ENCODE results near the gene PITX2.
"Not testable (repeated sequence)": the region's sequence is repeated elsewhere in the genome, so short reads cannot be mapped to it uniquely, and the experiment has no call there.

The PITX2 gene

DNA sequence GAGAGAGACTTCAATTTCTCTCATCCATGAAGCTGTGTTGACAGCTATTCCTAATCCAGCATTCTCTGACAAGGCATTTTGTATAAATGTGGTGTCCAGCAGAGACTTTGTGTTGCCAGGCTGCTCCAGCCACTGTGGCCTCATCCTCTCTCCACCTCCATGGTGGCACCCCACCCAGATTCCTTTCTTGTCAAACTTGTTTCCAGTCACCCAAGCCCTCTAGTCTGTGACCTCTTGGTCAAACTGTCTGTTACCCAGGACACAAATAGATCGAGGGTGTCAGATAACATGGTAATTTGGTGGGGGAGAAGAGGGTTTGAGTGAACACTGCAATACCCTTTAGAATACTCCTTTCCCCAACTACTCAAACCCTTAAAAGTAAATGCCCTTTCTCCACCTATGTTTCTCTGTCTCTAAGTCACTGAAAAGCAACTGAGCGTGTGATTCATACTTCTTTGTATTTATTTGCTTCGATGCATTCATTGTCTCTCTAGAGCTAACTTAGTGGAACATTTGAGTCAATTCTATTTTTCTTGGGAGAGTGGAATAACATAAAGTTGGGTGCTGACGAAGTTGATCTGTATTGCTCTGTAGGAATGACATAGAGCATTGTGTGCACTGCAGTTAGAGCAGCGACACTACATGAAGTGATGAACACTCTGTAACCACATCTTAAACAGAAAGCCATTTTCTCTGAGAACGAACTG lies 13.7 kb downstream of the PITX2 start:
- no peak for DNase-seq

DNA sequence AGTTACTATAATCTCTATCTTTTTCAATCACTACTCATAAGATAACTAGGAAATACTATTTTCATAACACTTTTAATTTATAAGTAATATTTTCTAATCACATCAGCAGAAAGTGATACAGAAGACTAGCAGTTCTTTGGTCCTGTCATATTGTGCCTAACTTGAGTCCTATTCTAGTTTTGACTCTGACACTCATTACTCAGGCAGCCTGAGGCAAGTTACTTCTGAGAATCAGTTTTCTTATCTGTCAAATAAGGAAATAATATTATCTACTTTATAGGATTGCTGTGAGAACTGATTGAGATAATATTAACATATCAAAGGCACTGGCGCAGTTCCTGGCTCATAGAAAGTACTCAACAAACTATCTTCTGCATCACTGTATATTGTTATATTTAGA lies 17.8 kb downstream of the PITX2 start:
- no peak for DNase-seq

DNA sequence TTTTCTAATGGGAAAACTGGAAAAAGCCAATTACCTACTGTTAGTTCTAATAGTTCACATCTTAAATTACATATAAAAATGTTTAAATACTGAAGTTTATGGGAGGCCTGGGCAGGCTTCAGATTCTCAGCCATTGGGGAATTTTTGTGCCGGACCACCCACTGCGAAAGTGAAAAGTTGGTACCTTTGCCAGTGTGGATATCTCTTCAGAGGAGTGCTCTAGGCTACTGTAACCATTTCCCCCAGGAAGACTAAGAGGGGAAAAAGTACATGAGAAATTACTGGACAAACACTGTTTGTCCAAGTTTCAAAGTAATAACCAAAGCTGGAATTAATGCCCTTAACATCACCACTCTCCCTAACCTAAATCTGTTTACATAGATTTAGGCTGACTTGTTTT lies 20.8 kb downstream of the PITX2 start:
- no peak for DNase-seq

DNA sequence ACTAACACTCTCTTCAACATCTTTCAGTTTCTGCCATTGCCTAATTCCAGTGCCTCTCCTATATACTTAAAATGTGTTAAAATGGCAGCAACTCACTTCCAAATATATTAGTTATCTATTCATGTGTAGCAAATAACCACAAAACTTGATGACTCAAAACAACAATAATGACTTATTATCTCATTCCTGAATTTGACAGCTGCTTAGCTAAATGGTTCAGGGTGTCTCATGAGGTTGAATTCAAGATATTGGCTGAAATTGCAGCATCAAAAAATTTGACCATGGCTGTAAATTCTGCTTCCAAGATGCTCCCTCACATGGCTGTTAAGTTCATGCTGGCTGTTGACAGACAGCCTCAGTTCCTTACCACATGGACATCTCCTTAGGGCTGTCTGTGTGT lies 25.3 kb downstream of the PITX2 start:
- DNase-seq = no peak

DNA sequence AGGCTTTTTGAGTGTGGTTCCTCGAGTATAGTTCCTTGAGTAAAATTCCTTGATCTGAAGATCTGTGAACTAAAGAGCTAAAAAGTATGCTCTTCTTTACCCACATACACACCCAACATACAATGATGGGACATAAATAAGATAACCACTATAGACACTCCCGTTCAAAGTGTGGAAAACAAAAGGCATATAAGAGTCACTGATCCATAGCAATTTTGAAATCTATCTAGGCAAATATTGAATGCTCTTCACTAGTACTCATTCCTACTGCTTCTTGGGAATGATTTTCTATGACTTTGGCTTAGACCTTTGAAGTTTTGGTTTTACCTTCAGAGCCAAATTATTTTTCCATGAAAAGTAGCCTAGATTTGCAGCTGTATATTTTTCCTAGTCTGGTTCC lies 26.4 kb downstream of the PITX2 start:
- DNase-seq = no peak

DNA sequence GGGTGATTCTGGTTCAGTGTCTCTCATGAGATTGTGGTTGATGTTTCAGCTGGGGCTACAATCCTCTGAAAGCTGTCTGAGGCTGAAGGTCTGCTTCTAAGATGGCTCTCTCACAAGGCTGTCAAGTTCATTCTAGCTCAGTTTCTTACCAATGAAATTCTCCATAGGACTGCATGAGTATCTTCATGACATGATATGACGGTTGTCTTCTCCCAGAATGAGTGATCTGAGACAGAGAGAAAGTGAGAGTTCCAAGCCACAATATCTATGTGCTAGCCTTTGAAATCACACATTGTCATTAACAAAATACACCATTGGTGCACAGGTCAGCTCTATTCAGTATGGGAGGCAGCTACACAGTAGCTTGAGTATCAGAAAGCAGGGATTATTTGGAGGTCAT lies 27.3 kb downstream of the PITX2 start:
- no peak for DNase-seq

- DNase-seq = no peak
Measured at GRCh38 chr4:110589297-110589696, 33.6 kb downstream of the PITX2 start.

DNA sequence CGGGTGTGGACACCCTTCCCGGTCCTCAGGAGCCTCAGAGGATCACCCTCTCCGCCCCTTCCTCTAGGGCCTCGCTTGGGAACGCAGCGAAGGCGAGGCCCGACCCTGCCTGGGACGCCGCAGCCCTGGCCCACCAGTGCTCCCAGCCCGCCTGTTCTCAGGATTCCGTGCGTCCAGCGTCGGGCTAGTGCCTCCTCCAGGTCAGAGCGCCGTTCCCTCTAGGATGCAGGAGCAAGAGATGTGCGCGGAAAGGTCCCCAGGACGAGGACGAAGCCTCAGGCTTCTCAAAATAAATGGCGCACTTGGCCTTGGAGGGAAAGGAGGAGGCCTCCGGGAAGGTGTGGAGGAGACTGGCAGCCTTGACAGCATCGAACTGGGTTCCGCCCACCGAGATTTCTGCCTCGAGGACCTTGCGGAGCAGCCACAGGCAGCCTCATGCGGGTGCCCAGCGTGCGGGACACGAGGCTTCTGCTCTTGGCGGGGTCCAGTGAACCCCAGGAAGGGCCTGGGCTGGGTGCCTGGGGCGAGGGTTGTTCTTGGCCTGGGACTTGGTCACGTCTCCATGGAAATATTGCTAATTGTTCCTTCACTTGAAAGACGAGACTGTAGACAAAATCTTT lies 35.1 kb downstream of the PITX2 start:
- DNase-seq = no peak

- peak; percentile 60 for DNase-seq
Measured at GRCh38 chr4:110586131-110586850, 36.6 kb downstream of the PITX2 start.

DNA sequence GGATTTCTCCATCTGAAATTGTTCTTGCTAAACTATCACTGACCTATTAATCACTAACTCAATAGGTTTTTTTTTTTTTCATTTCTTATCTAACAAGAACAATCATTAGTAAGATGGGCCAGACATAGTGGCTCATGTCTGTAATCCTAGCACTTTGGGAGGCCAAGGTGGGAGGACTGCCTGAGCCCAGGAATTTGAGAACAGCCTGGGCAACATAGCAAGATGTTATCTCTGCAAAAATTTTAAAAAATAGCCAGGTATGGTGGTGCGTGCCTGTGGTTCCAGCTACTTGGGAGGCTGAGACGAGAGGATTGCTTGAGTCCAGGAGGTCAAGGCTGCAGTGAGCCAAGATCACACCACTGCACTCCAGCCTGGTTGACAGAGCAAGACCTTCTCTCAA lies 46.2 kb downstream of the PITX2 start:
- not testable (repeated sequence) for DNase-seq
